Measurements from ENCODE around the gene MYH11.

- no peak for TF ChIP-seq CTCF (IDR thresholded peaks at IDR 0.05 in 4 of 5, conservative IDR thresholded peaks at IDR 0.05 in 1 of 5)
- no peak for TF ChIP-seq POLR2A (IDR thresholded peaks at IDR 0.05)
These were observed 179.4 kb downstream of the MYH11 start for GRCh38 chr16:15677447-15677846.

Data from gastrocnemius medialis (tissue), 4 donors.